ENCODE measurements around the gene ALAS1.
"Not testable (repeated sequence)": the region's sequence is repeated elsewhere in the genome, so short reads cannot be mapped to it uniquely, and the experiment has no call there.

The ALAS1 gene

GRCh38 chr3:52197842-52198625 lies at the start of gene ALAS1:
TSS of gene ALAS1 (plus strand) at chr3:52198160. CDS start at chr3:52199242, 1,082 bp downstream.
- peak; percentile 88 to 92 for DNase-seq (ENCODE audit: extremely low read depth in 1 of 2, low read depth in 1 of 2)

- no peak for DNase-seq (ENCODE audit: extremely low read depth in 1 of 2, low read depth in 1 of 2)
Measured at GRCh38 chr3:52149021-52149420, 48.9 kb upstream of the ALAS1 start.

- DNase-seq (ENCODE audit: extremely low read depth in 1 of 2, low read depth in 1 of 2) = no peak
Measured at GRCh38 chr3:52149726-52150125, 48.2 kb upstream of the ALAS1 start.

GRCh38 chr3:52150357-52150756 lies 47.6 kb upstream of the ALAS1 start:
- DNase-seq (ENCODE audit: extremely low read depth in 1 of 2, low read depth in 1 of 2) = no peak

GRCh38 chr3:52150860-52151259 lies 47.1 kb upstream of the ALAS1 start:
- no peak for DNase-seq (ENCODE audit: extremely low read depth in 1 of 2, low read depth in 1 of 2)

- not testable (repeated sequence) for DNase-seq (ENCODE audit: extremely low read depth in 1 of 2, low read depth in 1 of 2)
Measured at GRCh38 chr3:52151991-52152390, 46.0 kb upstream of the ALAS1 start.

- no peak for DNase-seq (ENCODE audit: extremely low read depth in 1 of 2, low read depth in 1 of 2)
Measured at GRCh38 chr3:52153389-52154096, 44.4 kb upstream of the ALAS1 start.

- peak; percentile 77 to 94 for DNase-seq (ENCODE audit: extremely low read depth in 1 of 2, low read depth in 1 of 2)
Measured at GRCh38 chr3:52154135-52155094, 43.5 kb upstream of the ALAS1 start, which contains the start of gene POC1A. TSS of gene POC1A (minus strand) at chr3:52154423. CDS start at chr3:52154372, 51 bp downstream.

- no peak for DNase-seq (ENCODE audit: extremely low read depth in 1 of 2, low read depth in 1 of 2)
Measured at GRCh38 chr3:52155912-52156311, 42.0 kb upstream of the ALAS1 start.

GRCh38 chr3:52159503-52159902 lies 38.5 kb upstream of the ALAS1 start:
- DNase-seq (ENCODE audit: extremely low read depth in 1 of 2, low read depth in 1 of 2) = no peak

GRCh38 chr3:52162250-52162872 lies 35.6 kb upstream of the ALAS1 start:
- DNase-seq (ENCODE audit: extremely low read depth in 1 of 2, low read depth in 1 of 2) = no peak

GRCh38 chr3:52167240-52167639 lies 30.7 kb upstream of the ALAS1 start:
- DNase-seq (ENCODE audit: extremely low read depth in 1 of 2, low read depth in 1 of 2) = no peak

GRCh38 chr3:52170217-52170616 lies 27.7 kb upstream of the ALAS1 start:
- not testable (repeated sequence) for DNase-seq (ENCODE audit: extremely low read depth in 1 of 2, low read depth in 1 of 2)

- DNase-seq (ENCODE audit: extremely low read depth in 1 of 2, low read depth in 1 of 2) = no peak
Measured at GRCh38 chr3:52171514-52172261, 26.3 kb upstream of the ALAS1 start.

- DNase-seq (ENCODE audit: extremely low read depth in 1 of 2, low read depth in 1 of 2) = no peak
Measured at GRCh38 chr3:52172262-52172757, 25.6 kb upstream of the ALAS1 start.

GRCh38 chr3:52173101-52173500 lies 24.9 kb upstream of the ALAS1 start:
- DNase-seq (ENCODE audit: extremely low read depth in 1 of 2, low read depth in 1 of 2) = no peak

- no peak for DNase-seq (ENCODE audit: extremely low read depth in 1 of 2, low read depth in 1 of 2)
Measured at GRCh38 chr3:52174896-52175295, 23.1 kb upstream of the ALAS1 start.

GRCh38 chr3:52175416-52176179 lies 22.4 kb upstream of the ALAS1 start:
- DNase-seq (ENCODE audit: extremely low read depth in 1 of 2, low read depth in 1 of 2) = no peak

Measured in stimulated activated CD8-positive, alpha-beta memory T cell treated with anti-CD3 and anti-CD28 coated beads, Interleukin-7, amount 100 ng/mL, for 48 hours (primary cell).